GM18868 (cell line): Measurements from ENCODE around the gene SIPA1L3.

Source experiments
- ATAC-seq: cut with Tn5 transposase; IDR thresholded peaks from one replicate; pipeline ENCODE4 v1.9.1; 2021; ENCODE audit warnings: mild to moderate bottlenecking, moderate library complexity; ENCODE audit not compliant: unreplicated experiment

The SIPA1L3 gene

DNA sequence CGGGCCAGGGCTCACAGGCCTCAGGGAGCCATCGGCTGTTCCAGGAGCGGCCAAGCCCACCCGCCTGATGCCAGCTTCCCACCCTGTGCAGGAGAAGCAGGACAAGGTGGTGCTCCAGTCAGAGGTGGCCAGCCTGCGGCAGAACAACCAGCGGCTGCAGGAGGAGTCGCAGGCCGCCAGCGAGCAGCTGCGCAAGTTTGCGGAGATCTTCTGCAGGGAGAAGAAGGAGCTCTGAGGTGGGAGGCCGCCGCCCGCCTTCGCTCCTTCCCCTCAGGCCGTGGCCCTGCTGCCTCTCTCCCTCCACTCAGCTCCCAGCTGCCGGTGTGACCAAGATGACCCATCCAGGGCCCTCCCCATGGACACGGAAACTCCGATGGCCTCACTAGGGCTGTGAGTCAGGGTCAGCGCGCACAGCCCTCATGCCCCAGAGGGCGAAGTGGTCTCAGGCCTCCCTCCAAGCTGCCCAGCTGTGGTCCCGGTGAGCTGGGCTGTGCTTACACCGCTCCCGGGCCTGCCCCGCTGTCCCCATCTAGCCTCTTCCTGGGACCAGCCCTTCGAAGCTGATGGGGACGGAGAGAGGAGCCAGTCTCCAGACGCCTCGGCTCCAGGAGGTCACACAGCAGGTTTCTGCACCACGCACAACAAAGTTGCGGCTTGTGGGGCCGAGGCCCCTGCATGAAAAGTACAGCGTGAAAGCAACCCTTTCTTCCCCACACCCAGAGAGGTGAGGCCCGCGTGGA, 299.2 kb downstream of the SIPA1L3 start:
- no peak for ATAC-seq

DNA sequence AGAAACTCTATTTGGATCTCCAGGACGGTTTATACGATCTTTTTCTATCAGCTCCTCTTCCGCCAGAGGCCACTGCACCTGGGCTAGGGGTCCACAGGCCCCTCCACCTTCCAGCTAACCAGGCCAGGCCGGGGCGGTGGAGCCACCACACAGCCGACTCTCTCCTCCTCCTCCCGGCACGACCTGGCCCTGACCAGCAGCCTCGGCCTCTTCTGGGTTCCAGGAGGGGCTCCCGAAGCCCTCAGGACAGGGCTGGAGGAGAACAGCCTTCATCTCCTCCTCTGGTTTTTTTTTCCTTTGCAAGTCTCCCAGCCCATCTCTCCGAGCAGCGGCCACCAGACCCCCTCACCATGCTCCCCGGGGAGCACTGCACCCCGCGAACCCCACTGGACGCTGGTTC, 299.9 kb downstream of the SIPA1L3 start:
- no peak for ATAC-seq

DNA sequence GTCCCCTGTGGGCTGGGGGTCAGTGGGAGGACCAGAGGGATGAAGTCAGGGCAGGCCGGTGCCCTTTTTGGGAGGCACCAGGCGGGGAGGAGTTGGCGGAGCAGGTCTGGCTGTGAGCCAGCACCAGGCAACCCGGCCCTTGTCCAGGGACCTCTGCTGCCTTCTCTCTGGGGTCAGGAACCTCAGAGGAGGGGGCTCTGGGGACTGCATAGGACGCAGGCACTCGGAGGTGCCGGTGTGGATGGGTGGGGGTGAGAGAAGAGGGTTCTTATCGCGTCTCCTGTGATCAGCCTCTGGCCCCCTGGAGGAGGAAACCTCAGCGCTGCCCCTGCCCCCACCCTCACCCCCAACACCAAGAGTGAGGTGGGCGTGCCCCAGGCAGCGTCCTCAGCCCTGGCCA, 300.5 kb downstream of the SIPA1L3 start:
- ATAC-seq = no peak

DNA sequence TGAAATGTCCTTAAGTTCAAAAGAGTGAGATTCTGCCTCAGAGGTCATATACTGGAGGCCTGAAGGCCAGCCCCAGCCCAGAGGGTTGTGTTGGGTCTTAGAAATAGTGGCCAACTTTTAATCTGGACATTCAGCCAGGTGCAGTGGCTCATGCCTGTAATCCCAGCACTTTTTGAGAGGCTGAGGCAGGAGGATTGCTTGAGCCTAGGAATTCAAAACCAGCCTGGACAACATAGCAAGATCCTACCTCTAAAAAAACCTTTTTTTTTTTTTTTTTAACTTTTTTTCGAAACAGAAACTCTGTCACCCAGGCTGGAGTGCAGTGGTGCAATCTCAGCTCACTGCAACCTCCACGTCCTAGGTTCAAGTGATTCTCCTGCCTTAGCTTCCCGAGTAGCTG, 301.6 kb downstream of the SIPA1L3 start:
- no peak for ATAC-seq

DNA sequence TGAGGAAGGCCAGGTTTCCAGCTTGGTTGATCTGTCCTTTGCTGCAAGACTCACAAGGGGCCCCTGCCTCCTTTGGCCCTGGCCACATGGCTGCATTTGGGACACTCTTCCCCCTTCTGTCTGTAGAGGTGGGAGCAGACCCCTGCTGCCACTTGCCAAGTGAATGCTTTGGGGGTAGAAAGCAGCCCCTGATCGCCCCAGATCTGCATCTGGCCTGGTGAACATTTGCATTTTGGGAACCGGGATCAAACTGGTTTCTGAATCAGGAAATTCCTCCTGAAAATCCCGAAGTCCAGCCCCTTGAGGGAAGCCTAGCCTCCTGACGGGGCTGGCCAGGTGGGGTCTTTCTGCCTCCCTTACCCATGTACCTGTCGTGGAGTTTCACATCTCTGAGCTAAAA, 302.1 kb downstream of the SIPA1L3 start:
- no peak for ATAC-seq

DNA sequence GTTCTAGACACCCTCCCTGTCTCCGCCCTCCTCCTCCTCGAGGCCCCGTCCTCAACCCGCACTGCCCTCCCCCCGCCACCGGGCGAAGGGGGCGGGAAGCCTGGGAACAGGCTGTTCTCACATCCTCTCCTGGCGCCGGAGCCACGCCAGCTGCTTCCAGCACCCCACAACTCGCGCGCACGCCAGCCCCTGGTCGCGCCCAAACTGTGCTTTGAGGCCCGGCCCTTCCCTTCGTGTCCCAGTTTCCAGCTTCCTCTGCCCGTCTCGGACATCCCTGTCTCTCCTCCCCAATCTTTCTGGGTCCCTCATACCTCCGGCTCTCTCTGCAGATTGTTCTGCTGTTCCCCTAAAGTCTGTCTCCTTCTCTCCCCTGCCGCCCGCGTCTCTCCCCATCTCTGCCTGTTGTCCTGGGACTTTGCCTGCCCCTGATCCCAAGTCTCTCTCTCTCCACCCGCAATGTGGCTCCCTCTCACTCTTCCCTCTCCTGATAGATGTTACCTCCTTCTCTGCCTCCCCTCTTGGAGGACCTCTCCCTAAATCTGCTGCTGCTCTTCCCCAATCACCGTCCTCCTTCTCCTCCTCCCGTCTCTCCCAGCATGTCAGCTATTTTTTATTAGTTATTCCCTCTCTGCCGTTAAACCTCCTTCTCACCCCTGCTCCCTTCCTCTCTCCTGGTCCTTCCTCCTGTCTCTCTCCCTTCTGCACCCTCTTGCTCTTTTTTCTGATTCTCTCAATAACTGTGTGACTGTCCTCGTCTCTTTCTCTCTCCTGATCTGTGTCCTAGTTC, 302.9 kb downstream of the SIPA1L3 start:
- no peak for ATAC-seq

DNA sequence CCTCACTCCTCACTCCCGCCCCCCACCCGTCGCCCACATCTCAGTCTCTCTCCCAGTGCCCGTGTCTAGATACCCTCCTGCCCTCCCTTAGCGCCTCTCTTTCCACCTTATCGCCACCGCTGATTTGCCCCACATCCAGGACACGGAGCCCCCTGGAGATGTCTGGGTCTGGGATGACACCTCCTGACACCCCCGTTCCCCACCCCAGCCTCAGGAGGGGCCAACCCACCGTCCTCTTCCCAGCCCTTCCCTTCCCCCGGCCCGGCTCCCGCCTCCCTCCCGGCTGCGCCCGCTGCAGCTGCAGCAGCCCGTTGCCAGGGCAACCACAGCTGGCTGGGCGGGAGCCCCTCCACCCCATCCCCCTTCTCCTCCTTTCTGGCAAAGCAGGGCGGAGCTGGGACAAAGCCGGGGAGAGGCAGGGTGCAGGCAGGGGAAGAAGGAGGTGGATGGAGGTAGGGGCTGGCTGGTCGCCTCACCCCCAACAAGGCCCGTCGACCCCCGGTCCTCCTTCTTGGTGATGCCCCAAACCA, 303.5 kb downstream of the SIPA1L3 start:
- ATAC-seq = no peak

DNA sequence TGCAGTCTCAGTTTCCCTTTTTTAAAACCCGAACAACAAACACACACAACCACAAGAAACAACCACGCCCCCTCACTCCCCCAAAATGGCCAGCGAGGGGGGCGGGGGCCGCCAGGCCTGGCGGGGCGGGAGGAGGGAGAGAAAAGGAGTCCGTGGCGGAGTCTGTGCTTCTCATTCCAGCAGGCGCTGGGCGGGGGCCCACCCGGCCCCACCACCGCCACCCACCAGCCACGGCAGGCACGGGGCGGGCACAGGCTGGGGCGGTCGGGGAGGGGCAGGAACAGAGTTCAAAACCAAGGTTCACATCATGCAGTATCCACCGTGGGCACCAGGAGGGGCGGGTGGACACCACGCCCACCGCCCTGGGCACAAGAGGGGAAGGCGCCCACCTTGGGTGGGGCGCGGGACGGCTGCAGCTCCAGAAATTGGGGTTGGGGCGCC, 304.2 kb downstream of the SIPA1L3 start:
- ATAC-seq = no peak

DNA sequence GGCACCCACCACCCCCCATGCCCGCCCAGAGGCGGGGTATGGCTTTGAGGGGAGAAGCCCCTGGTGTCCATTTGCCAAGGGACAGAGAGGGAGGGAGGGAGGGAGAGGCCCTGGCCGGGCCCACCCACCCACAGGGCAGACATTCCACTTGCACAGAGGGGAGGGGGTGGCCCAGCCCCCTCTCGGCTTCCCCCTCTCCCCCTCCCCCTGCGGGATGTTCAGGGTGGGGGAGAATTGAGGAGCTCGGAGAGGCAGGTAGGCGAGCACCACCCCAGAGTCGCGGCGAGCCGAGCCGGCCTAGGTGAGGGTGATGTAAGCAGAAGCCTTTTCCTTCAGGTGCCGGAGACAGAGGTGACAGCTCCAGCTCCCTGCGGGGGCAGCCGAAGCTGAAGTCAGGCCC, 304.8 kb downstream of the SIPA1L3 start:
- no peak for ATAC-seq

DNA sequence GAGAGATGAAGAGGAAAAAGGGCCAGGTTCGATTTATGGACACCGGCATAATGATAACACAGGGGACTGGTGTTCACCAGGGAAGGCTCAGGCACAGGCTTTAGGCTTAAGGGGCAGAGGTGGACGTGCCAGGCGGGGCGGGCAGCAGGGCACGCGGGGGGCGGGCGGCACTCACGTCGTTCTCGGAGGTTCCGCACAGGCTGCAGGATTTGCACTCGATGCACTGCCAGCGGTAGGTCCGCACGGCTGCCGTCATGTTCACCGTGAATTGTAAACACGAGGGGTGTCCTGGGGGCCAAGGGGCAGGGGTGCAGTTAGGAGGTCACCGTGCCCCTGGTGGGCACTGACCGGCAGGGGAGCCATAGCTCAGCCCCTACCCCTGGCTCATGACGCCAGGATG, 306.5 kb downstream of the SIPA1L3 start:
- ATAC-seq = no peak

DNA sequence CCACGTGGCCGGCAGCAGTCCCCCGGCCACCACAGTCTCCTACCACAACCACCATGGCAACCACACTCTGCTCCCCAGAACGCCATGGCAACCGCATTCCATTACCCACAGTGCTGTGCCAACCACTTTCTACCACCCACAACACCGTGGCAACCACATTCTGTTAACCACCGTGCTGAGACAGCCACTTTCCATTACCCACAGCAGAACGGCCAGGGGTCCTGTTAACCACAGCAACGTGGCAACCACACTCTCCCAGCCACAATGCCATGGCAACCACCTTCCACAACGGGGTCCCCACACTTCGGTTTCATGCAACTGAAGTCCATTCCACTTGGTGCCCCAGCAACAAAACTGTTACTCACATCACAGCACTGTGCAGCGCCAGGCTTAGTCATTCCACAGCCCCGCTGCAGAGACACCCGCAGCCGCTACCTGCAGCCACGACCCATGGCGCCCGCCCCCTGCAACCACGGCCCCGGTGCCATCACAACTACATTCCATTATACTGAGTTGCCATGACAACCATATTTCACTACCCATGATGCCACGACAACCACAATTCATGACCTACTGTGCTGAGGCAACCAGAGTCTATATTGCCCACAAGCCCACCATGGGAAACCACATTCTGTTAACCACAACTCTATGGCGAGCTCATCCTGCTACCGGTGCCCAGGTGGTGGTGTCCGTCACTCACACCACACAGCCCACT, 307.1 kb downstream of the SIPA1L3 start:
- peak; percentile 43 for ATAC-seq

DNA sequence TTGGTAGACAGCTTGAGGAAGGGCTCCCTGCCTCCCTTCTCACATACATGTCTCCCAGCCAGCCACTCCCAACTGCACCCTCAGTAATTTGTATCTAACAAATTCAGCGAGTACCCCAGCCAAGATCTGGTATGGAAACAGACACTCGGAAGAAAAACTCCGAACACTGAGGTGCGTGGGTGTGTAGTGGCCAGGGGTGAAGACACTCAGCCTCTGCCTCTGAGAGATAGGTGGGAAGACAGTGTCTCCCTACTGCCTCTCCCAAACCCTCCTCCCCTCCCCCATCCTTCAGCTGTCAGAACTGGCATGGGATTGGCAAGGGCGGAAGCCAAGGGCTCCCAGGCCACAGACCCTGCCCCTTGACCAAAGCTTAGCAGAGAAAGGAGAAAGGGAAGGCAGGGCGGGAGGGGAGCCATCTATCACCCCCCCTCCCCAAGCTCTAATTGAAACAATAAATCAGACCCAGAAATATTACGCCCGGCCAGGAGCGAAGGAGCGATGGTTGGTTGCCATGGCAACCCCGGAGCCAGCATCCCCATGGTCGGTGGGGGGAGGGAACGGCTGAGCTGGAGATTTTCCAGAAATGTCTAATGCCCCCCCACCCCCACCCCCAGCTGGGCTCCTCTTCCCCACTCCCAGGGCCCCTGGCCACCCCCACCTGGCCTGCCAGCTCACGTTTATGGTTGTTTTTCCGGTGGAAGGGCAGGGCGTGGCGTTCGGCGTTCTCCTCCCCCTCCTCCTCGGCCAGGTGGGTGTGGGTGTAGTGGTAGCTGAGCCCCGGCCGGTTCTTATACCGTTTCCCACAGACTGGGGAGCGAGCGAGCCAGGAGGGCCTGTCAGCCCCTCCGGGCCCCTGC, 310.0 kb downstream of the SIPA1L3 start:
- ATAC-seq = no peak

DNA sequence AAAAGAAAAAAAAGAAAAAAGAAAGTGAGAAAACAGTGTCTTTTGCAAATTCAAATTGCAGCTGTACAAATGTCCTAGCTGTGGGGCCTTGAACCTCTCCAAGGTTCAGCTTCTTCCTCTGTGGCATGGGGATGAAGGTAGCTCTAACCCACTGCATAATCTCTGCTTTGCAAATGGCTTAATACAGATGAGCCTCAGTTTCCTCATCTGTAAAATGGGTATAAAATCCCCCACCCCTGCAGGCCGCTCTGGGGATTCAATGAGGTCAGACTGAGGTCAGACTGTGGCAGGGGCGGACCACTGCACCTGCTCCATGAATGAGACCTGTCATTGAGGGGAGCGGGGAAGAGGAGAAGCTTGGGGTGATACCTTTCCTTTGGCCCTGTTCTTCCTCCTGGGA, 311.2 kb downstream of the SIPA1L3 start:
- no peak for ATAC-seq

DNA sequence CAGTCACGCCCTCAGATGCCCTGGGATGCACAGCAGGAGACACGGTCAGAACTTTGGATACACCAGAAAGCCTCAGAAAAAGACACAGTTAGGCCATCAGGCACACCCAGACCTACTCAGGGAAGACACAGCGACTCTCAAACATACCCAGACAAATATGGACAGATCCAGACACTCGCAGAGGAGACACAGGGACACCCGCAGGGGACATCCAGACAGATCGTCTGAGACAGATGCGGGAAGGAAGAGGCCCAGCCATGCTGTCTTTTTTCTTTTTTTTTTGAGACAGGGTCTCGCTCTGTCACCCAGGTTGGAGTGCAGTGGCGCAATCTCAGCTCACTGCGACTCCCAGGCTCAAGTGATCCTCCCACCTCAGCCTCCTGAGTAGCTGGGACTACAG, 312.2 kb downstream of the SIPA1L3 start:
- ATAC-seq = no peak

DNA sequence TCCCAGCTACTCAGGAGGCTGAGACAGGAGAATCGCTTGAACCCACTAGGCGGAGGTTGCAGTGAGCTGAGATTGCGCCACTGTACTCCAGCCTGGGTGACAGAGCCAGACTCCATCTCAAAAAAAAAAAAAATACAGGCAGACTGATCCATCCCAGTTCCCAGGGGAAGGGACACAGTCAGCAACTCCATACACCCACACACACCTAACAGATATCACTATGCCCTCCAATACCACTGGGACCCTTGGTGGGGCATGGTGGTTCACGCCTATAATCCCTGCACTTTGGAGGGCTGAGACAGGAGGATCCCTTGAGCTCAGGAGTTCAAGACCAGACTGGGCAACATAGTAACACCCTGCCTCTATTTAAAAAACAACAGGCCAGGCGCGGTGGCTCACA, 314.4 kb downstream of the SIPA1L3 start:
- ATAC-seq = no peak

DNA sequence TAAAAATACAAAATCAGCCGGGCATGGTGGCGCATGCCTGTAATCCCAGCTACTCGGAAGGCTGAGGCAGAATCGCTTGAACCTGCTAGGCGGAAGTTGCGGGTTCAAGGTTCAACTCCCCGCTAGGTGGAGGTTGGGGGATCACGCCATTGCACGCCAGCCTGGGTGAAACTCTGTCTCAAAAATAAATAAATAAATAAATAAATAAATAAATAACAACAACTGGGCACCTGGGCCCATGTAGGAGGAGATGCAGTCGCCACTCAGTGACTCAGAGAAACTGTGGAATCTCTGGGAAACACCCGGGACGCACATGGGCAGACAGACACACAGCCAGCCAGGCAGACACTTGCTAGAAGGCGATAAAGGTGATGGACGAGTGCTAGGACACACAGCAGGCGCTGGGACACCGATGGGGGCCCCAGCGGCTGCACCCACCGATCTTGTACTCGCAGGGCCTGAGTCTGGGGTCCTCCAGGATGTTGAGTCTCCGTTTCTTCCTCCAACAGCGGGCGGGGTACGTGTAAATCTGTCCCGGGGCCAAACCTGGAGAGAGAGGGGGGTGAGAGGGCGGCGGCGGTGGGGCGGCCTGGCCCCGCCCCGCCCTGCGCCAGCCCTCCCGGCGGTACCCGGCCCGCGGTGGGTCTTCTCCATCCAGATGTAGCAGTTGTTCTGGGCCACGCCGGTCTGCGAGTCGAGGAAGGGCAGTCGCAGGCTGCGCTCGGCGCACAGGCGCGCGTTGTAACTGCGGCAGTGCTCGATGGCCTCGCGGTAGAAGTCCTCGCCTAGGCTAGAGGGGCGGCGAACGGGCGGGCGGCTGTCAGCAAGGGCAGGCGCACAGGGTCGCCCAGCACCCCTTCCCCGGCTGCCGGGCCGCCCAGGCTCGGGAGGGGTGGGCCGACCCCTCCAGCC, 315.2 kb downstream of the SIPA1L3 start:
- no peak for ATAC-seq

DNA sequence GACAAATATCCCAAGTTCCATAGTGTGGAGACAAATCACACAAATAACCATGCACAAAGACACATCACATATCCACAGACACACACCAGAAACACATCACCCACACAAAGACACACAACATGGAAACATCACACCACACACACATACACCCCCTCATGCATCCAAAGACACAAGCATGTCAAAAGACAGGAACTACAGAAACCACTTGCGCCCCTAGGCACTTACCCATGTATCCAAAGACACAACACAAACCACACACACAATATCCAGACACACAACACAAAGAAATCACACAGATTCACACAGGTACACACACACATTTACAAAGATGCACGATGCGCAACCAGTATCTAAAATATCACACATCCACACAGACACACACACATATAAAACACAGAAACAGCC, 316.1 kb downstream of the SIPA1L3 start:
- ATAC-seq = no peak

DNA sequence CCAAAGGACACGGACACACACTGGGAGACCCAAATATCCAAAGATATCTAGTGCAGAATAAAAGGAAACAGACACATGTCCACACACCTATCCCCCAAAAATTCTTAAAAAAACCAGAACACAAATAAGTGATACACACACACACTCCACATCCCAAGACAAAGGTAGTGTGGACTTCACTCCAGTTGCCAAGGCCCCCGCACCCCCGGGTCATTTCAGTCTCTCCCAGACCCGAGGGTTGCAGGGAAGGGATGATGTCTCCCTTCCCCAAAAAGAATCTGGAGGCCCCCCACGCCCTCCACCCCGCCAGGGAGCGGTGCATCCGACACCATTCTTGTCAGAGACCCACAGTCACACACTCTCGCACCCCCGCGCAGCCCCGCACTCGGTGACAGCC, 316.6 kb downstream of the SIPA1L3 start:
- no peak for ATAC-seq

DNA sequence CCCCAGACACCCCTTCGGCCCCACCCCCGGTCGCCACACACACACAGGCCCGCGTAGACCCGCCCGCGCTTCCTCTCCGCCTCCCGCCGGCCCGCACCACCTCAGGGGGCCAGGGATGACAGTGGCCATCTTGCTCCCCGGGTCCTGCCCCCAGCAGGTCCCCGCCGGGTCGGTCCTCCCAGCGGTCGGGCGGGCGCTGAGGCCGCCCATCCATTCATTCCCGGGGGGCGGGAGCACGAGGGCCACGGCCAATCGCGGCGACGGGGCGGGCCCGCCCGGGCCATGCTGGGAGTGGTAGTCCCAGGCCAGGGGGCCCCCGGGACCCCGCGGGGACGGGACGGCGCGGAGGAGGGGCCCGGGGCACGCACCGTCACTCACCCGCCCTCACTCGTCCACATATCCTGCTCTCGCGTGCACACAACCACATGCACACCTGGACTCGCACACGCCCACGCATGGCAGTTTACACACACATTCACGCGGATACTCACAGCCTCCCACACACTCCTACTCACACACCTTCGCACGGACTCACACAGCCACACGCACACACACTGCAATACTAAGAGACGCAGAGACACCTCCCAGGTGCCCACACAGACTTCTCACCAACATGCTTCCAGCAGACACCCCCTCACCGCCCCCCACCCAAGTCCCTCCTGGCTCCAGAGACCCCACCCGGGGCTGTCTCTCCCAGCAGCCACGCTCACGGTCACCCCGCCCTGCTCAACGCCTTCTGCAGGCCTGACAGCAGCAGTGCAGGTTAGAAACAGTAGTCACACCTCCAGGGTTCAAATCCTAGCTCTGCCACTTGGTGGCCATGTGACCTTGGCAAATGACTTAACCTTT, 317.2 kb downstream of the SIPA1L3 start, which contains the start of gene DPF1:
Gene DPF1, minus strand, starts transcription at position 209 of the 849 bp plus-strand sequence. Its CDS starts 80 bp downstream, at position 129.
- peak; percentile 72 for ATAC-seq
